ENCODE data around the gene SMAD2.
"Not testable (repeated sequence)": the region's sequence is repeated elsewhere in the genome, so short reads cannot be mapped to it uniquely, and the experiment has no call there.

GRCh38 chr18:47828031-47828430, 102.4 kb downstream of the SMAD2 start:
- TF ChIP-seq, protein P1, sequence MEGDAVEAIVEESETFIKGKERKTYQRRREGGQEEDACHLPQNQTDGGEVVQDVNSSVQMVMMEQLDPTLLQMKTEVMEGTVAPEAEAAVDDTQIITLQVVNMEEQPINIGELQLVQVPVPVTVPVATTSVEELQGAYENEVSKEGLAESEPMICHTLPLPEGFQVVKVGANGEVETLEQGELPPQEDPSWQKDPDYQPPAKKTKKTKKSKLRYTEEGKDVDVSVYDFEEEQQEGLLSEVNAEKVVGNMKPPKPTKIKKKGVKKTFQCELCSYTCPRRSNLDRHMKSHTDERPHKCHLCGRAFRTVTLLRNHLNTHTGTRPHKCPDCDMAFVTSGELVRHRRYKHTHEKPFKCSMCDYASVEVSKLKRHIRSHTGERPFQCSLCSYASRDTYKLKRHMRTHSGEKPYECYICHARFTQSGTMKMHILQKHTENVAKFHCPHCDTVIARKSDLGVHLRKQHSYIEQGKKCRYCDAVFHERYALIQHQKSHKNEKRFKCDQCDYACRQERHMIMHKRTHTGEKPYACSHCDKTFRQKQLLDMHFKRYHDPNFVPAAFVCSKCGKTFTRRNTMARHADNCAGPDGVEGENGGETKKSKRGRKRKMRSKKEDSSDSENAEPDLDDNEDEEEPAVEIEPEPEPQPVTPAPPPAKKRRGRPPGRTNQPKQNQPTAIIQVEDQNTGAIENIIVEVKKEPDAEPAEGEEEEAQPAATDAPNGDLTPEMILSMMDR (IDR thresholded peaks at IDR 0.05; ENCODE audit: low read length) = not testable (repeated sequence)
- TF ChIP-seq EZH2phosphoT487 (IDR thresholded peaks at IDR 0.05; ENCODE audit: low read length) = not testable (repeated sequence)
